OCI-LY1 (cell line): Measurements from ENCODE around the gene AK5.

Experiments used
- EZH2 ChIP-seq: fragments of 200-600 bp; sonication (generic), shearing (Covaris generic); IDR thresholded peaks from 2 replicates; pipeline ENCODE4 v1.8.0; 2017; ENCODE audit warnings: borderline replicate concordance, mixed run types, mild to moderate bottlenecking, antibody characterized with exemption, low read length, moderate library complexity, mixed read lengths
- TF ChIP-seq, protein P1 (sequence below): fragments of 200-600 bp; sonication (generic), shearing (Covaris generic); IDR thresholded peaks from 2 replicates; pipeline ENCODE4 v1.5.1; 2017; ENCODE audit warnings: mild to moderate bottlenecking, antibody characterized with exemption, low read length, moderate library complexity, mixed read lengths

- TF ChIP-seq, protein P1, sequence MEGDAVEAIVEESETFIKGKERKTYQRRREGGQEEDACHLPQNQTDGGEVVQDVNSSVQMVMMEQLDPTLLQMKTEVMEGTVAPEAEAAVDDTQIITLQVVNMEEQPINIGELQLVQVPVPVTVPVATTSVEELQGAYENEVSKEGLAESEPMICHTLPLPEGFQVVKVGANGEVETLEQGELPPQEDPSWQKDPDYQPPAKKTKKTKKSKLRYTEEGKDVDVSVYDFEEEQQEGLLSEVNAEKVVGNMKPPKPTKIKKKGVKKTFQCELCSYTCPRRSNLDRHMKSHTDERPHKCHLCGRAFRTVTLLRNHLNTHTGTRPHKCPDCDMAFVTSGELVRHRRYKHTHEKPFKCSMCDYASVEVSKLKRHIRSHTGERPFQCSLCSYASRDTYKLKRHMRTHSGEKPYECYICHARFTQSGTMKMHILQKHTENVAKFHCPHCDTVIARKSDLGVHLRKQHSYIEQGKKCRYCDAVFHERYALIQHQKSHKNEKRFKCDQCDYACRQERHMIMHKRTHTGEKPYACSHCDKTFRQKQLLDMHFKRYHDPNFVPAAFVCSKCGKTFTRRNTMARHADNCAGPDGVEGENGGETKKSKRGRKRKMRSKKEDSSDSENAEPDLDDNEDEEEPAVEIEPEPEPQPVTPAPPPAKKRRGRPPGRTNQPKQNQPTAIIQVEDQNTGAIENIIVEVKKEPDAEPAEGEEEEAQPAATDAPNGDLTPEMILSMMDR = no peak
- no peak for TF ChIP-seq EZH2
Observed at GRCh38 chr1:77487631-77488030, 205.8 kb downstream of the AK5 start.
